OCI-LY7 (cell line): ENCODE results near the gene A1CF. TPM values are rescaled to one million over a fixed set of nuclear protein-coding genes. Genes with fewer than 3 reads are reported as not detected.
"Not testable (repeated sequence)": the region's sequence is repeated elsewhere in the genome, so short reads cannot be mapped to it uniquely, and the experiment has no call there.

Experiments
- BruUV-seq: library from RNA; stranded (reverse); fragments of 400-500 nt; replicated peaks from 2 replicates; lab custom pipeline; 2021; lab: Mats Ljungman, UMichigan
- CTCF ChIA-PET: fragments of 300-600 bp; sonication (Branson Sonifier 250); formaldehyde crosslinking; loops from one replicate; lab custom pipeline; 2022; ENCODE audit warnings: antibody characterized with exemption; ENCODE audit not compliant: unreplicated experiment; lab: Charles Lee
- POLR2A ChIA-PET: fragments of 300-600 bp; sonication (Branson Sonifier 250); formaldehyde crosslinking; loops from one replicate; lab custom pipeline; 2022; ENCODE audit warnings: antibody characterized with exemption; lab: Charles Lee
- DNase-seq: peaks from one replicate; pipeline ENCODE4 v3.0.0-alpha.2; 2015; ENCODE audit warnings: low spot score
- H2AFZ ChIP-seq: fragments of 200-600 bp; sonication (generic), shearing (Covaris generic); 2 replicates; pipeline ENCODE4 v1.6.1; 2014; ENCODE audit warnings: mild to moderate bottlenecking, antibody characterized with exemption, low read length, moderate library complexity
- H3K27ac ChIP-seq: fragments of 200-600 bp; sonication (generic); 2 replicates; pipeline ENCODE4 v1.5.1; 2014; ENCODE audit warnings: mixed run types, low read depth, mild to moderate bottlenecking, moderate library complexity, low read length, inconsistent platforms; ENCODE audit not compliant: poor library complexity, severe bottlenecking
- H3K36me3 ChIP-seq: fragments of 200-600 bp; sonication (generic); 2 replicates; pipeline ENCODE4 v1.6.1; 2014; ENCODE audit warnings: mild to moderate bottlenecking, antibody characterized with exemption, low read length, moderate library complexity, mixed read lengths; ENCODE audit not compliant: insufficient read depth
- H3K4me1 ChIP-seq: fragments of 200-600 bp; sonication (generic); 2 replicates; pipeline ENCODE4 v1.5.1; 2014; ENCODE audit warnings: mild to moderate bottlenecking, low read length; ENCODE audit not compliant: insufficient read depth, poor library complexity, severe bottlenecking
- H3K4me2 ChIP-seq: fragments of 200-600 bp; sonication (generic); 2 replicates; pipeline ENCODE4 v1.6.1; 2014; ENCODE audit warnings: mild to moderate bottlenecking, low read length
- H3K4me3 ChIP-seq: fragments of 200-600 bp; sonication (generic); 2 replicates; pipeline ENCODE4 v1.5.1; 2014; ENCODE audit warnings: mild to moderate bottlenecking, low read depth, low read length; ENCODE audit not compliant: poor library complexity, severe bottlenecking
- H3K79me2 ChIP-seq: fragments of 200-600 bp; sonication (generic); 2 replicates; pipeline ENCODE4 v1.6.1; 2016; ENCODE audit warnings: low read depth, mild to moderate bottlenecking, low read length, moderate library complexity, mixed read lengths; ENCODE audit not compliant: insufficient read depth
- H3K9me2 ChIP-seq: fragments of 200-600 bp; sonication (generic); 2 replicates; pipeline ENCODE4 v1.6.1; 2016; ENCODE audit warnings: mild to moderate bottlenecking, low read length, mixed read lengths; ENCODE audit not compliant: insufficient read depth
- H3K9me3 ChIP-seq: fragments of 200-600 bp; sonication (generic); 2 replicates; pipeline ENCODE4 v1.6.1; 2014; ENCODE audit warnings: mild to moderate bottlenecking, mixed run types, low read length, mixed read lengths
- H4K20me1 ChIP-seq: fragments of 200-600 bp; sonication (generic); 2 replicates; pipeline ENCODE4 v1.6.1; 2014; ENCODE audit warnings: mild to moderate bottlenecking, antibody characterized with exemption, low read length, moderate library complexity, mixed read lengths; ENCODE audit not compliant: insufficient read depth
- CTCF ChIP-seq: fragments of 200-600 bp; sonication (generic); conservative IDR thresholded peaks from 2 replicates; pipeline ENCODE4 v1.5.1; 2014; ENCODE audit warnings: mild to moderate bottlenecking, antibody characterized with exemption, low read length, moderate library complexity, mixed read lengths
- EZH2phosphoT487 ChIP-seq: fragments of 200-600 bp; sonication (generic); IDR thresholded peaks from 2 replicates; pipeline ENCODE4 v1.6.1; 2018; ENCODE audit warnings: low read depth, borderline replicate concordance, mild to moderate bottlenecking, mixed run types, antibody characterized with exemption, low read length, moderate library complexity, mixed read lengths
- intact Hi-C: fragments of 100-400 bp; cut with micrococcal nuclease; formaldehyde crosslinking; loops from one replicate; pipeline ENCODE4 v1.10.0; 2022; ENCODE audit not compliant: unreplicated experiment
- total RNA-seq, 2 experiments: library from RNA; depleted of rRNA in 1 of 2; stranded (reverse); fragments of >200 nt in 1 of 2; shearing (Covaris generic) in 1 of 2; gene quantifications; 2 replicates each; pipeline ENCODE4 v1.2.3, GENCODE V29; 2014 to 2022

A1CF gene
- total RNA-seq, 2 experiments from 2014 or later: not detected

- TF ChIP-seq CTCF: no peak
- TF ChIP-seq EZH2phosphoT487: no peak
- no peaks in the 10 kb centered on the region for H3K9me2 ChIP-seq
- H3K27ac ChIP-seq: no peak overlapping the region
- DNase-seq: no peak
- H3K9me3 ChIP-seq: no peaks in the 10 kb centered on the region
- H3K4me2 ChIP-seq: no peak overlapping the region
- no peaks in the 10 kb centered on the region for H3K36me3 ChIP-seq
- H2AFZ ChIP-seq: no peak overlapping the region
- no peaks in the 10 kb centered on the region for H4K20me1 ChIP-seq
- CTCF ChIA-PET: no interaction called here
- intact Hi-C loops: loop anchor here (5.0 kb wide), 1 partner anchor 53 kb away; no protein-coding TSS in a partner anchor
- POLR2A ChIA-PET: no interaction called here
- no peaks in the 10 kb centered on the region for H3K79me2 ChIP-seq
- no peak overlapping the region for H3K4me3 ChIP-seq
- no TSS peak for BruUV-seq
- no peaks in the 10 kb centered on the region for H3K4me1 ChIP-seq
These were observed 24.0 kb upstream of the A1CF start for GRCh38 chr10:50909334-50910014.

GRCh38 chr10:50908366-50908765 is 22.9 kb upstream of the A1CF start:
- CTCF ChIA-PET: no interaction called here

GRCh38 chr10:50905797-50906196 is 20.4 kb upstream of the A1CF start:
- CTCF ChIA-PET, BruUV-seq, H3K79me2 ChIP-seq, H3K9me3 ChIP-seq, H3K4me1 ChIP-seq, intact Hi-C loops, POLR2A ChIA-PET, H4K20me1 ChIP-seq, H3K36me3 ChIP-seq, H3K4me2 ChIP-seq, H3K4me3 ChIP-seq, H3K9me2 ChIP-seq, DNase-seq, H2AFZ ChIP-seq, H3K27ac ChIP-seq: not testable (repeated sequence)

More at GRCh38 chr10:50908366-50908765, 22.9 kb upstream of the A1CF start:
- DNase-seq: no peak
- no peaks in the 10 kb centered on the region for H3K9me3 ChIP-seq
- H4K20me1 ChIP-seq: no peaks in the 10 kb centered on the region
- H3K36me3 ChIP-seq: no peaks in the 10 kb centered on the region
- no peaks in the 10 kb centered on the region for H3K4me1 ChIP-seq
- H3K4me2 ChIP-seq: no peak overlapping the region
- H3K4me3 ChIP-seq: no peak overlapping the region
- TF ChIP-seq CTCF: no peak
- TF ChIP-seq EZH2phosphoT487: no peak
- intact Hi-C loops: no loop called here
- no peaks in the 10 kb centered on the region for H3K79me2 ChIP-seq
- no peak overlapping the region for H2AFZ ChIP-seq
- no peaks in the 10 kb centered on the region for H3K9me2 ChIP-seq
- BruUV-seq: no TSS peak
- H3K27ac ChIP-seq: no peak overlapping the region
- POLR2A ChIA-PET: interaction anchor here (0.6 kb wide), 1 partner anchor 13 kb away, joined by 3 read pairs; no protein-coding TSS in a partner anchor
